K562 (cell line): ENCODE measurements around the gene TRIOBP. TPM values are rescaled to one million over a fixed set of nuclear protein-coding genes. Genes with fewer than 3 reads are reported as not detected.

ENCODE experiments used
- ATAC-seq: fragments of 200-7000 bp; cut with Tn5 transposase; 3 replicates; pipeline ENCODE4 v1.9.1; 2020; ENCODE audit warnings: moderate library complexity
- BruUV-seq: library from RNA; stranded (reverse); fragments of 400-500 nt; replicated peaks from 2 replicates; lab custom pipeline; 2021; lab: Mats Ljungman, UMichigan
- CTCF ChIA-PET: fragments of 300-600 bp; formaldehyde crosslinking; extraction: SDS; loops from one replicate; lab custom pipeline; 2021; ENCODE audit warnings: low intra/inter-chr PET ratio; lab: Yijun Ruan, JAX
- POLR2A ChIA-PET: fragments of 300-600, 350-650 bp; sonication (Branson Sonifier 250); formaldehyde crosslinking; extraction: SDS; loops from one replicate; lab custom pipeline; 2021; ENCODE audit warnings: antibody characterized with exemption, inconsistent platforms; lab: Yijun Ruan, JAX
- DNase-seq, 4 experiments: peaks; one replicate each; pipeline versions ENCODE4 v3.0.0 to v3.0.0-alpha.2; 2011 to 2018; ENCODE audit warnings: low spot score in 3 of 4, mixed read lengths in 3 of 4; ENCODE audit errors: extremely low read depth in 1 of 4
- FAIRE-seq: peaks from 2 replicates; lab custom pipeline; 2011; peaks lifted over from hg19 to GRCh38; lab: Jason Lieb, UNC
- H2AFZ ChIP-seq: 2 replicates; pipeline ENCODE4 v1.6.0; 2011; ENCODE audit warnings: low read depth, low read length, control low read depth, inconsistent platforms
- H3K27ac ChIP-seq: fragments of 200-600 bp; 3 replicates; pipeline ENCODE4 v1.8.0; 2011; ENCODE audit warnings: low read depth, mild to moderate bottlenecking, control low read depth, inconsistent platforms, low read length, moderate library complexity, mixed read lengths; ENCODE audit errors: extremely low read depth
- H3K27me3 ChIP-seq, 2 experiments: fragments of 300-600 bp in 1 of 2; 2 replicates in 1 of 2; 3 replicates in 1 of 2; pipeline versions ENCODE4 v1.6.0 to v1.8.0; 2011; ENCODE audit warnings: inconsistent platforms in 2 of 2, low read length in 2 of 2, mild to moderate bottlenecking in 1 of 2, mixed read lengths in 1 of 2, moderate library complexity in 1 of 2; ENCODE audit not compliant: control insufficient read depth in 2 of 2, insufficient read depth in 2 of 2
- H3K36me3 ChIP-seq: fragments of 300-600 bp; 3 replicates; pipeline ENCODE4 v1.8.0; 2011; ENCODE audit warnings: mild to moderate bottlenecking, low read length, inconsistent platforms; ENCODE audit not compliant: control insufficient read depth, insufficient read depth
- H3K4me1 ChIP-seq, 2 experiments: fragments of 200-600 bp in 1 of 2; replicated peaks in 1 of 2; 2 replicates in 1 of 2; 3 replicates in 1 of 2; pipeline versions ENCODE4 v1.5.1 to v1.8.0; 2011; ENCODE audit warnings: inconsistent platforms in 2 of 2, low read length in 2 of 2, mild to moderate bottlenecking in 1 of 2, mixed read lengths in 1 of 2, moderate library complexity in 1 of 2; ENCODE audit not compliant: control insufficient read depth in 2 of 2, insufficient read depth in 2 of 2
- H3K4me2 ChIP-seq: 2 replicates; pipeline ENCODE4 v1.6.1; 2011; ENCODE audit warnings: low read length, control low read depth, inconsistent platforms, mixed read lengths; ENCODE audit not compliant: insufficient read depth
- H3K4me3 ChIP-seq: fragments of 200-600 bp; sonication (generic), shearing (Covaris generic); 2 replicates; pipeline ENCODE4 v1.5.1; 2016; ENCODE audit warnings: control low read depth, inconsistent platforms
- H3K79me2 ChIP-seq: fragments of 200-600 bp; 3 replicates; pipeline ENCODE4 v1.8.0; 2011; ENCODE audit warnings: low read length, inconsistent platforms; ENCODE audit not compliant: control insufficient read depth, insufficient read depth
- H3K9ac ChIP-seq, 2 experiments: 2 replicates each; pipeline versions ENCODE4 v1.6.0 to v1.6.1; 2011; ENCODE audit warnings: low read depth in 2 of 2, low read length in 2 of 2, control low read depth in 1 of 2, inconsistent platforms in 1 of 2, mild to moderate bottlenecking in 1 of 2, mixed read lengths in 1 of 2; ENCODE audit not compliant: insufficient read depth in 1 of 2
- H3K9me1 ChIP-seq: one replicate; pipeline ENCODE4 v1.6.0; 2011; ENCODE audit warnings: inconsistent platforms, mild to moderate bottlenecking, low read length, moderate library complexity; ENCODE audit not compliant: control insufficient read depth, insufficient read depth
- H3K9me3 ChIP-seq: replicated peaks from 2 replicates; pipeline ENCODE4 v1.5.1; 2011; ENCODE audit warnings: low read depth, low read length, inconsistent platforms; ENCODE audit not compliant: control insufficient read depth, insufficient read depth
- H4K20me1 ChIP-seq: replicated peaks from 2 replicates; pipeline ENCODE4 v1.6.1; 2011; ENCODE audit warnings: low read length, inconsistent platforms, mixed read lengths; ENCODE audit not compliant: control insufficient read depth, insufficient read depth
- KLF6 ChIP-seq: fragments of 250-450 bp; sonication (Bioruptor Pico); IDR thresholded peaks from 2 replicates; pipeline ENCODE4 v1.4.0; 2020; ENCODE audit warnings: mild to moderate bottlenecking, moderate library complexity, borderline replicate concordance
- SMARCB1 ChIP-seq: IDR thresholded peaks from 2 replicates; pipeline ENCODE4 v1.6.1; 2011; ENCODE audit warnings: improper control_type of control experiment, low read depth; ENCODE audit not compliant: insufficient read length
- TAF1 ChIP-seq: IDR thresholded peaks from 2 replicates; pipeline ENCODE4 v1.6.1; 2011; ENCODE audit warnings: mild to moderate bottlenecking, low read length, moderate library complexity; ENCODE audit not compliant: insufficient read depth, control insufficient read depth, severe bottlenecking; ENCODE audit errors: extremely low read depth
- WGBS: fragments of 100-300 bp; shearing (Covaris generic); methylation state at CpG from one replicate; pipeline ENCODE4 v1.1.6; 2016; ENCODE audit warnings: low coverage, mixed read lengths; ENCODE audit not compliant: insufficient coverage; ENCODE audit errors: missing lambda C conversion rate; 5-methylcytosine and 5-hydroxymethylcytosine counted together
- in situ Hi-C: fragments of 300-500 bp; cut with MboI; formaldehyde crosslinking; loops from 4 replicates; pipeline ENCODE4 v1.15.0; 2018; ENCODE audit warnings: inconsistent platforms, mixed read lengths
- intact Hi-C: fragments of 100-400 bp; cut with micrococcal nuclease; formaldehyde crosslinking; loops from 2 replicates; pipeline ENCODE4 v1.14.2; 2022
- polyA plus RNA-seq, 8 experiments: library from polyadenylated mRNA; depleted of rRNA in 4 of 8; stranded (reverse) in 5 of 8; unstranded in 3 of 8; fragments of >200 nt; fragmentation: Nextera tagmentation in 2 of 8; fragmentation: Illumina TruSeq in 1 of 8; extraction: Ambion mirVana in 2 of 8; extraction: Trizol in 1 of 8; gene quantifications; 2 replicates each; pipeline versions ENCODE4 v1.2.1 to v1.2.3, GENCODE V29; 2011 to 2014; ENCODE audit warnings: inconsistent platforms in 1 of 8, missing spikeins in 1 of 8
- total RNA-seq, 7 experiments: library from RNA; depleted of rRNA in 6 of 7; stranded (reverse); fragments of >200 nt in 6 of 7; fragmentation: Illumina TruSeq in 2 of 7; extraction: Trizol in 2 of 7; gene quantifications; 2 replicates each; pipeline versions ENCODE4 v1.2.1 to v1.2.3, GENCODE V29; 2011 to 2021; ENCODE audit warnings: low replicate concordance in 1 of 7

Gene TRIOBP
- total and polyA plus RNA-seq, 9 of the 15 experiments (the other 6 are each of a cell fraction or from before 2014, with no cell fraction given) = 0.24 to 13.8 (median 5.5) TPM

DNA sequence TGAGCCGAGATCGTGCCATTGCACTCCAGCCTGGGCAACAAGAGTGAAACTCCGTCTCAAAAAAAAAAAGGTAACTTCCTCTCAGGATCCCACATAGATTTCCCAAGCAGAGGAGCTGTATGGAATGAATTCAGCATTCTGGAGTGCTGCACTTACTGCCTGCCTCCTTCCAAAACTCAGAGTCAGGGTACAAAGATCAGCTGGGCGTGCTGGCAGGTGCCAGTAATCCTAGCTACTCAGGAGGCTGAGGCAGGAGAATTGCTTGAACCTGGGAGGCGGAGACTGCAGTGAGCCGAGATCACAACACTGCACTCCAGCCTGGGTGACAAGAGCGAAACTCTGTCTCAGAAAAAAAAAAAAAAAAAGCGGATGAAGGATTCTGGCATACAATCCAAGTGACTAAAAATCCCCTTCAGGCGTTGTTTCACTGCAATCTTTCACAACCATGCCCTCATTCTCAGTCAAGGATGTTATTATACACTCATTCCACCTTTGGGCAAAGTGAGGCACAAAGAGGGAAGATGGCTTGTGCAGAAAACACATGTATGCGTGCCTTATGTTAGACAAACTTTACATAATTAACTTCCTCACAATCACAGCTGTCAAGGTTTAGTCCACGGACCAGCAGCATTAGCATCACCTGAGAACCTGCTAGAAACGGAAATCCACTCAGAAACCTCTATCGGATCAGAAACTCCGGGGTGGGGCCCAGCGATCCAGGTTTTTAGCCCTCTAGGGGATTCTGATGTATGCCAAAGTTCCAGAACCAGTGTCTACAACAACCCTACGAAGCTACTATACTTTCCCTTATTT is 11.8 kb upstream of the TRIOBP start:
- POLR2A ChIA-PET = interaction anchor here (0.6 kb wide), 1 partner anchor 53 kb away, joined by 3 read pairs; no protein-coding TSS in a partner anchor
- H3K4me2 ChIP-seq = no peak overlapping the region
- in situ Hi-C loops (no loop called here), intact Hi-C loops (no loop called here)
- no peak for FAIRE-seq
- peaks cover 20% of the 10 kb centered on the region; the same call in 2 of the 3 replicates for H3K36me3 ChIP-seq
- no peaks in the 10 kb centered on the region for H4K20me1 ChIP-seq
- ATAC-seq = no peak
- peaks cover 14% of the 10 kb centered on the region for H3K79me2 ChIP-seq
- CTCF ChIA-PET = interaction anchor here (1.2 kb wide), 1 partner anchor 24 kb away, joined by 3 read pairs; no protein-coding TSS in a partner anchor
- 0 out of 4 replicates have a peak overlapping the region, but pooled peaks of 1 of the 2 experiments have one; percentile 26 for H3K9ac ChIP-seq
- H3K4me1 ChIP-seq = peaks cover 10 to 27% of the 10 kb centered on the region in 2 experiments; a peak in 4 of 5 replicates
- TF ChIP-seq SMARCB1 (no peak), KLF6 (CRISPR knock-in tag) (no peak), TAF1 (no peak)
- TF ChIP-seq, all 486 proteins: peak for 0
- Histone ChIP-seq H3K4me3 (no peak overlapping the region), H2AFZ (peak overlapping the region; percentile 93; the same call in 1 of the 2 replicates), H3K27ac (no peak overlapping the region), H3K9me1 (no peaks in the 10 kb centered on the region), H3K9me3 (no peaks in the 10 kb centered on the region), H3K27me3 (no peaks in the 10 kb centered on the region)
- no TSS peak for BruUV-seq
- DNase-seq = no peak
- WGBS = 58% methylated on average over 9 of the region's 16 CpGs
